Measurements from ENCODE around the gene AFF3.
A peak's percentile ranks its signal among the peaks of the same experiment; 100 is the strongest.
"Not testable (repeated sequence)": the region's sequence is repeated elsewhere in the genome, so short reads cannot be mapped to it uniquely, and the experiment has no call there.

The AFF3 gene

DNA sequence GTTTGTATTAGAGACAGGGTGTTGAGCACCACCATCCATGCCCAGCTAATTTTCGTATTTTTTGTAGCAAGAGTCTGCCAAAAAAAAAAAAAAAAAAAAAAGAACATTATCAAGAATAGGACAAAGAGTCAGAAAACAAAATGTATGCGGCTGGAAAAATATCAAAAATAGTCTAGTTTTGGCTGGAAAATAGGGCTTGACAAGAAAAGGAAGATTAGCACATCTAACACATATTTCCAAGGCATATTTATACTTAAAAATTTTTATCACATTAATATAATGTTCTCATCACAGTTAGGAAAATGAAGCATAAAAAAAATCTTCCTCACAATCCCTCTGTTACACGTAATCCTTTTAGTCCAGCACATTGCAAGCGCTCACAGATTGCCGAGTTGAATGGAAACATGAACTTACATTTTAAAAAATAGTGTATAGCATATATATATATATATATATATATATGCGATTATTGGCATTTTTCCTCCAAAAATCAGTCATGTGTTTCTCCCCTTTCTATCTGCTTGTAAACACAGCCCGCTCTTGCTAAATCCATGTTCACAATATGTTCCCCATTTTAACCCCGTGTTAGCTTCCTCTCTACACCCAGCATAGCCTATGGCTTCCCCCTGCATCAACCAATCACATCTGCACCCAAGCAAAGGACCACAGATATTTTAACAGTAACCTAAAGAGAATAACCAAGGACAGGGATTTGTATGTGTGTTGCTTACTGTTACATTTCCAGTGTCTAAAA is 183.0 kb downstream of the AFF3 start:
- no peak for DNase-seq

DNA sequence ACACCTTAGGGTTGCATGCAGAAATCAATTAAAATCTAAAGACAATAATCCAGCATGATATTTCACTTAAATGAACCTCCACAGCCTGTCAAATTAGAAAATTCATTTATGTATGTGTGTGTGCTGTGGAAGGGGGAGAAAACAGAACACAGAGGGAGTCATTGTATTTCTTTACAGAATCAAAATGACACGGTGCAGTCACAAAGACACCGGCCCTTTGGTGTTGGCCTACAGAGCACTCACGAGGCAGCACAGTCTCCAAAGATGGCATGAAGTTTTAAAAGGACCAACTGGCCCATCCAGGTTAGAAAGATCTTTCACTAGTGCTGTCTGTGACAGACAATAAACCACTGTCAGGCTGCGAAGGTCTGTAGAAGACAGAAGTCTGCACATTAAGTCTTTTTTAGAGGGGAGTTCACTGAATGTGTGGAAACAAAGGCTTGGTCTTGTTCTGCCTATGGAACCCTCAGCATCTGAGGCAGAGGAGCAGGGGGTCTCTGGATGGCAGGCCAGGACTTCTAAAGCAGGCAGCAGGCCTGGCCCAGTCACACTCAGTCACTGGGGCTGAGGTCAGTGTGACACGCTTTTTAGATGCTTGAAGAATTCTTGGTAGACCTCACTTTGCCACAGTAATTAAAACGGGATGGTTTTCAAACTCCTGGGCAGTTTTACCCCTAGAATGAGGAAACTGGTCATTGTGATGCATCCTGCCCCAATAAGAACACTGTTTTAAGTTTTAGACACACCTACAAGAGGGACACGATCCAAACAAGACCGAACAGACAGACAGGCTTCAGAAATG is 184.9 kb downstream of the AFF3 start:
- no peak for DNase-seq

DNA sequence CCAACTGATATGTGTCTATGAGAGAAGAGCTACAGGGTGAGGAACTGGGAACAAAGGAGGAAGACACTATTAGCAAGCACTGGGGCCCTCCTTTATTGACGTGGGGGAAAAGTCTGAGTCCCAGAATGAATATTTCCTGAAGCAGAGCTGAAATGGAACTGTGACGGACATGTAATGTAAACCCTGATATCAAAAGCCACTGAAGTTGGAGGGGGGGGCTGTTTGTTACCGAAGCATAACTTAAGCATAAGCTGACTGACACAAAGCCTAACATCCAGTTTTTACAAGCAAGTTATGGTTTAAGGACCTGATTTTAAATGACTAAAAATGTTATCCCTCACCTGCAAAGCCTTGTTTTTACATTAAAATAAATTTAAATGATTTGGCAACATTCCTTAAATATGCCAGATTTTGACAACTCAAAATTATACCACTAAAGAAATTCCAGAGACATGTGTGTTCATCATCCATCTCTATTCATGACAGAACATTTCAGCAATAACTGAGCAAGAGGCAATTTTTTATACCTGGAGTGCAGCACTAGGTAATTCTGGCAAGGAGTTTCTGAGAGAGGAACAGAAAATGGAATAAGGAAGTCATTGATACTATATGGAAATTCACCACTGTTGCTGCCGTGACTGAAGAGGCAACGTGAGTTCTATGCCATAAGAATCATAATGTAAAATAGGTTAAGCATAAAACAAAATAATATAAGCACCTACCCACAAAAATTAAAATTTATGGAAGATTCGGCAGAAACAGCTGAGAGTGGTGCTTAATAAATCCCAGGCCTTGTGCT is 186.0 kb downstream of the AFF3 start:
- DNase-seq = no peak

DNA sequence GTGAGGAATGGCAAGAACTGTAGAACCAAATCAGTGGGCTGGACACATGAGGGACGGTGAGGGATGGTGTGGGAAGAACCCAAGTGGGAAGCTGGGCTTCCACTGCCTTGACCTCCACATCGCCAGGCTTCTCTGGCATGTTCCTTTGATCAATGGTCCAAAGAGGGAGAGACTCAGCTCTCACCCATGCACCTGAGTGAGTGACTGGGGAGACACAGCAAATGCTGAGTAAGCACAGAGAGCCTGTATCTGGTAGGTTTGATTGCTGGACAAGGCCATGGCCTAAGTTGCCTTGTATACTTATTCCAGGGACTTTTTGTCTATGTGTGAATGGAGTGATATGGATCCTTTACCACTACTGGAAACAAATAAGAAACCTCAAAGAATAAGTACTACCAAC is 188.6 kb downstream of the AFF3 start:
- no peak for DNase-seq

DNA sequence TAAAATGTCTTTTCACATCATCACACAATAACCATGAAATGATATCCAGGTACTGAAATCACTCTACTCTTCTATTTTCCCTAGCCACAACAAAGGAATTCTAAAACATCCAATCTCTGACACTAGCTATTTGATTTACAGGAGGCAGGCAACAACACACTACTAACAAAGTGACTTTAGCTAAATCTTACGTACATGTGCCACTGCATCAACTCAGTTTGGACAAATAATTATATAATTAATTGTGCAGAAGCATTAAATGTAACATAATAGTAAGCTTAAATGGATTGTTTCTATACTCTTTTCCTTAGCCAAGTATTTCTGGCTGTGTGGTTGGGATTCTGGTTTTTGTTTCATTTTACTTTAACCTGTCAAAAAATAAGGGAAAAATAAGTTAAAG is 192.4 kb downstream of the AFF3 start:
- DNase-seq = no peak

DNA sequence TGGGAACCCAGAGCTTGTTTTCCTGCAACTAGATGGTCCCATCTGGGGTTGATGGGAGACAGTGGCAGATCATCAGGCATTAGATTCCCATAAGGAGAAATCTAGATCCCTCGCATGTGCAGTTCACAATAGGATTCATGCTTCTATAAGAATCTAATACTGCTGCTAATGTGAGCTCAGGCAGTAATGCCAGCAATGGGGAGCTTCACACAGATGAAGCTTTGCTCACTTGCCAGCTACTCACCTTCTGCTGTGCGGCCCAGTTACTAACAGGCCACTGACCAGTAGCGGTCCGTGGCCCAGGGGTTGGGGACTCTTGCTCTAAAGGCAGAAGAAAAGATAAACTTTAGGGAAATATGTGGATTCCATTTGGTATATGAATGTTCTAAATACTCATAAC is 192.9 kb downstream of the AFF3 start:
- no peak for DNase-seq

DNA sequence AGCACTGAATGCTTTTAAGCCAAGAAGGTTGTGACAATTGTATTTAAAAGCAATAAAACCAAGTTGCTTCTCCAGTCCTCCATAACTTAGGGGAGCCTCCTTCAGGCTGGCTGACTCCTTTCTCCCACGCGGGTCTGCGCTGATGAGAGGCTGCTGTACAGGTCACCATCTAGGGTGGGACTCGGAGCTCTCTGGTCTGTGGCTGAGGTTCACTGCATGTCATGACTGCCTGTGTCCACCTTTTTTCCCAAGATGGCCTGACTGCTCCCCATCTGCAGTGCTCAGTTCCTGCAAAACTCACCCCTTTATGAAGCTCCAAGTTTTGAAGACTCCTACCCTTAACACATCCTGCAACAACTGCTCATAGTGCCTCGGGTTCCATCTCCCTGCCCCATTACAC is 194.4 kb downstream of the AFF3 start:
- no peak for DNase-seq

DNA sequence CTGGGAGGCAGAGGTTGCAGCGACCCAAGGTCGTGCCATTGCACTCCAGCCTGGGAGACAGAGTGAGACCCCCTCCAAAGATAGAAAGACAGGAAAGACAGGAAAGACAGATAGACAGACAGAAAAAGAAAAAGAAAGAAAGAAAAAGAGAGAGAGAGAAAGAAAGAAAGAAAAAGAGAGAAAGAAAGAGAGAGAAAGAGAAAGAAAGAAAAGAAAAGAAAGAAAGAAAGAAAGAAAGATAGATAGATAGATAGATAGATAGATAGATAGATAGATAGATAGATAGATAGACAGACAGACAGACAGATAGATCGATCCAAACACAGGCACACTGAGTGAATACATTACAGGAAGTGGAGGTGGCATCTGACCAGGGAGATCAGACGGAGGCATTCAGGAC is 195.0 kb downstream of the AFF3 start:
- not testable (repeated sequence) for DNase-seq

DNA sequence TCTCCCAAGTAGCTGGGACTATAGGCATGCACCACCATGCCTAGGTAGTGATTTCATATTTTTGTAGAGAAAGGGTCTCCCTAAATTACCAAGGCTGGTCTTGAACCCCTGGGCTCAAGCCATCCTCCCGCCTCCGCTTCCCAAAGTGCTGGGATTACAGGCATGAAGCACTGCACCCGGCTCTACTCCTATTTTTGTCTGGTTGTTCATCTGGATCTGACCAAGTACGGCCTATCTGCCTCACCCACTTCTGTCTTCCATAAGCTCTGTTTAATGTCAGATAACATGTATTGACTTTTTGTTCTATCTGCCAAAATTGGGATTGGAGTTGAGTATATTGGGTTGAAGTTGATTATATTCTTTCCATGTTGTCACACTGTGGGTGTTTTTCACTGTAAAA is 198.4 kb downstream of the AFF3 start:
- DNase-seq = no peak

DNA sequence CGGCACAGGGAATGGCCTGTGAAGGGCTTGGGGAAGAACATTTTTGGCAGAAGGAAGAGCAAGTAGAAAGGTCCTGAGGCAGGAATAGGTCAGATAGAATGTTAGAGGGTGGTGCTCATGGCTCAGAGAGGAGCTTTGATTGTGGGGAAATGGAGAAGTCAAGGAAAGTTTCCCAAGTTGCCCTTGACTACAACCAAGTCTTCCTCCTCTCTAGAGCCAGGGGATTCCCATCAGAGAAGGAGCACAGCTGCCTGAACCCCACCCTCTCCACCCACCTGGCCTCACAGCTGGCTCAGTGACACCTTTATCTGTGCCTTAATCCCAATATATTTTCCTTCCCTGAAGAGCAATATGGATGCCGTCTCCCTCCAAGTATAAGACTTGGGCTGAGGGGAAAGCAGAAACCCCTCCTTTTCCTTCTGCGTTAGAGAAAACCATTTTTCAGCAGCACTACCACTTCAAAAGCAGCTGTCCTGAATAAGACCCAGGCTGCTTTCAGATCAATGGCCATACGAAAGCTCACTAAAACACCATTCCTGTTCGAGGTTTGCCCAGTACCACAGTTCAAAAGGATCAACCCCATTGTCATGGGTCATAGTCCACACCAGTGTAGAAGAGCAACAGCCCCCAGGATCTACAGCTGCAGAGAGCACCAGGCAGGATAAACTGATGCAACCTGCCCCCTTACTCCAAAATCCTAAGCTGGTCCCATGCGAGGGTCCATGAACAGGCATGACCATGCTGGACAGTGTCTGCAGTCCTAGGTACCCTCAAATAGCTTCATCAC is 199.6 kb downstream of the AFF3 start:
- DNase-seq = no peak

DNA sequence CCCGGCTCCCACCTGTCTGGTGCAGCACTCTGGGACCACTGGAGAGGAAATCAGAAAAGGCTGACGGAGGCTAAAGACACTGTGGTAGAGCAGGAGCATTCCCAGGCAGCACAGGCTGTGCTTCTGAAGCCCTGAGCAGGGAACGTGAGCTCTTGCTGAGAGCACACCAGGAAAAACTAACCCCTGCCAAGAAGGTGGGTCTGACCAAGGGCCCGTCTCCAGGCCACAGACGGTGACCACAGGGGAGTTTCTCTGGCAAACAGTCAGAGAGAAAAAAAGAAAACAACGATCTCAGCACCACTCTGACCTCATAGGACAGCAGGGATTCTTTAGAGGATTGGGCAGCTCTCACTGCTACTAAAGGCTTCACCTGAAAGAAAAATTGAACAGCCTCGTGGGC is 201.4 kb downstream of the AFF3 start:
- peak; percentile 73 for DNase-seq

DNA sequence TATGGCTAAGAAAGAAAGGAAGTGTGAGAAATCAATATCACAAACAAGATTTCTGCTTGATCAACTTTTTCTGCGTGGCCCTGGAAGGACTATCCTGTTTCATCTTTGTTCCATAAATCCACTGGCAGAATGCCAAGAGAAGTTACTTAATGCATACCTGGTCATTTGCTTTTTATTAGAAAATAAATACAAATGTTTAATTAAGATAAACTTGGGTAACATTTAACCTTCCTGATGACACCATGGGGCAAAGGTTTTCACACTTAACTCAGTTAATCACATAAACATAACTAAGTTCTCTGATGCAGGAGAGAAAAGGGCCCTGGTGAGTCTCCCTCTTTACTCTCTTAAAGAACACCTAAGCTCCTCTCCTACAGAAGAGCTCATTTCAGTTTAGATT is 203.3 kb downstream of the AFF3 start:
- DNase-seq = peak; percentile 31

DNA sequence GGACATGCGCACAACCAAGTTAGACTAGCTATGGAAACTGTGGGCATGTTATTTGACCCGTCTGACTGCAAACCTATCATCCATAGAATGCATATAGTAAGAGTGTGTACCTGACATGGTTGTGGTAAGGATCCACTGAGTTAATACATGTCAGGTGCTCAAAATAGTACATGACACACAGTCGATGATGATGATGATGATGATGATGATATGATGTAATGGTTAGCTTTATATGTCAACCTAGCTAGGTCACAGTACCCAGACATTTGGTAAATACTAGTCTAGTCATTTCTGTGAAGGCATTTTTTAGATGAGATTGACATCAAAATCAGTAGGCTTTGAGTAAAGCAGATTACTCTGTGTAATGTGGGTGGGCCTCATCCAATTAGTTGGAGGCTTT is 204.1 kb downstream of the AFF3 start:
- no peak for DNase-seq

DNA sequence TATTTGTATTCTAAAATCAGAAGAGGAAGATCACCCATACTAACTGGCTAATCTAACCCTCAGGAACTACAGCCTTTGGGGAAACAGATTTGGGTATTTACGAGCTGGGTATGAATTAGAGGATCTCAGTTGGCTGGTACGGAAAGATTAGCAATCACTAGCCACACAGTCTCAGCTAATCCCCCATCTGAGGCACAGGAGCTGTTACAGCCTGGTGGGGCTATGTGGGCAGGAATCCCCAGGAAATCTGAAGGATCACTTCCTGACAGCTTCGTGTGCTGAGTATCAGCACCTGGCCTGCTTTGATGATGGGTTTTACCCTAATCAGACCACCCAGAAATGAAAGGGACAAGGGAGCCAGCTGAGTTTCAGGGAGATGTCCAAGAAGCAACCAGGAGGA is 206.3 kb downstream of the AFF3 start:
- DNase-seq = no peak

DNA sequence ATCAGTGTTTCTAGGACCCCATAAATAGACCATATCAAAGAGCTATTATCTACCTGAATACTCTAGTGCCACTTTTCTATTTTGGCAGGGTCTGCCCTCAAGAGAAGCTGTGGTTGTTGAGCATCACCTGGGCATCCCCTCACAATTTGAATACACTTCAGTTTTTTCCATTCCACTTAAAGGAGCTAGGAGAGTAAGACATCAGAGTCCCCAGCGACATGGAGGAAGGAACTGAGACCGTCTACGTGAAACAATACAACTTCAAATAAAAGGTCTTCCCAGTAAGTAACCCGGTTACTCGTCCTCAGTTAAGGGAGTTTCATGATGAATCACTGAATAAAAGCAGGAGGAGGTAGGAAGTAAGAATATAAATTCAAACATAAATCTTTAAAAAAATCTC is 206.7 kb downstream of the AFF3 start:
- no peak for DNase-seq

DNA sequence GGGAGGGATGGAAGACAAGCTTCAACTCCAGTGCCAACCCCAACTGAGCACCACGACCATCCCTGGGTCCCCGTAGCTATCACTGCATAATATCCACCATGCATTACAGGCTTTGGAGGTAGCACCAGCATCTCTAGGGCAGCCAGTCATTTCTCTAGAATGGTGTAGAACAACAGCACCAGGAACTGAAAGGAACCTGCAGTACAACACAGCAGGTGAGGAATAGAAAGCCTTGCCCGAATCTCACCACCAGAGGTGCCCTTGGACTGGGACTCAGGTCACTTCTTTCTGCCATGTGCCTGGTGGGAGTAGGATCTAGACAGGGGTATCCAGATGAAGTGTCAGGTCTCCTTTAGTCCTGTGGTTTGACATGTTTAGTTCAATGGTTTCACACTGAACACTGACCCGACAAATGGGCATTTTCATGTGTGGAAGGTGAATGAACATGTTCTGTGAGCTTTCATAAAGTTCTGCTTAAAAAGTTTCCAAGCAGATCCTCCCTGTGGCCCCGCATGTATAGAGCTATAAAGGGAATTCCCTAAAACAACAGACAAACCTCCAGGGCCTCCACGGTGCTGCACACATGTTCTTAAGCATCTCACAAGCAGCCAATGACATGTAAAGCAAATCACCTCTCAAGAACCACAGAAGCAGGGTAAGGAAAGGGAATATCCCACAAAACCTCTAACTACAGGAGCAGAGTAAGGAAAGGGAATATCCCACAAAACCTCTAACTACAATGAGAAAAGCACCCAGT is 208.3 kb downstream of the AFF3 start:
- DNase-seq = no peak

DNA sequence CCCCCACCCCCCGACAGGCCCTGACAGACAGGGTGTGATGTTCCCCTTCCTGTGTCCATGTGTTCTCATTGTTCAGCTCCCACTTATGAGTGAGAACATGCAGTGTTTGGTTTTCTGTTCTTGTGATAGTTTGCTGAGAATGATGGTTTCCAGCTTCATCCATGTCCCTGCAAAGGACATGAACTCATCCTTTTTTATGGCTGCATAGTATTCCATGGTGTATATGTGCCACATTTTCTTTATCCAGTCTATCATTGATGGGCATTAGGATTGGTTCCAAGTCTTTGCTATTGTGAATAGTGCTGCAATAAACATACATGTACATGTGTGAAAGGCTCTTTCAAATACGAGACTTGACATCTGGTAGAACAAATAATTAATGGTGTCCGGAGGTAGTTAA is 208.9 kb downstream of the AFF3 start:
- DNase-seq = not testable (repeated sequence)

DNA sequence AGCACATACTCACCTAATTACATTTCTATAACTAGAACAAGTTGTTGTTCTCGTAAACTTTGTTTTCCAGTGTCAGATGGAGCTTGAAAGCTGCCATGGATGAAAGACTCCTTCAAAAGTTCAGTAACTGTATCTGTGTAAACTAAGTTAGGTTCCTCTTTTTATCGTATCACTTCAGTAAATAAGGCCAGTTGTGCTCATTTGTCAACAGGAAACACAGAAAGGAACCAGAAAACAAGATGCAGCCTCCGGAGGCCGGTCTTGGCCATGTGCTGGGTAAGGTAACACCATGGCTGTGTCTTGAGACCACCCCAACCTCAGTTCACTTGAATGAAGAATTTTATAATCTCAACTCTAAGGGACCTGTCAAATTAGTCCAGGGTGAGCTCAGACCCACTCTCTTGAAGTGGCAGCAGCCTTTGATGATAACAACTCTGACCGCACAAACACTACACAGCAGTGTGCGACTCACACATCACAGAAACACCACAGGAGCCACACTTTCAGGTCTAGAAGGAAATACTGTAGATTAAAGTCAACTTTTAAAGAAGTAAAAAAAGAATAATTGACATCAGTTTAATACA is 213.8 kb downstream of the AFF3 start:
- no peak for DNase-seq

DNA sequence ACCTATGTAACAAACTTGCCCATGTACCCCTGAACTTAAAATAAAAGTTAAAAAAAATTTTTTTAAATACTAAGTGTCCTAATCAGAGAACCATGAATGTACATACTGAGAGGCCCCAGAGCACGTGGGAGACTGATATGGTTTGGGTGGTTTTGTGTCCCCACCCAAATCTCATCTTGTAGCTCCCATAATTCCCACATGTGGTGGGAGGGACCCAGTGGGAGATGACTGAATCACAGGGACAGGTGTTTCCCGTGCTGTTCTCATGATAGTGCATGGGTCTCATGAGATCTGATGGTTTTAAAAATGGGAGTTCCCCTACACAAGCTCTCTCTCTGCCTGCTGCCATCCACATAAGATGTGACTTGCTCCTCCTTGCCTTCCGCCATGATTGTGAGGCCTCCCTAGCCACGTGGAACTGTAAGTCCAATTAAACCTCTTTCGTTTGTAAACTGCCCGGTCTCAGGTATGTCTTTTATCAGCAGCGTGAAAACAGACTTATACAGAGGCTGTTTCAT is 214.6 kb downstream of the AFF3 start:
- not testable (repeated sequence) for DNase-seq

DNA sequence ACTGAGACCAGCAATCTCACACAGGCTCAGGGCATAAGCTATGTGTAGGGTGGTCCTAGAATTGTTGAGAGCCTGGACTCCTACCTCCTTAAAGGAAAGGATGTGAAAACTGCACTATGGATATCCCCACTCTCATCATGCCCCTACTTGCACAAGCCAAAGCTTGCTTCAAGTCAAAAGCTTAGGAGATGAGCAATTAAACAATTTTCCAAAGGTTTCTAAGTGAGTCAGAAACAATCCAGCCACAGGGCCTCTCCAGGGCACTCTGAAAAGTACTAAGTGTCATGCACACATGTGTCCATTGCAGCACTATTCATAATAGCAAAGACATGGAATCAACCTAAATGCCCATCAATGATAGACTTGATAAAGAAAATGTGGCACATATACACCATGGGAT is 215.4 kb downstream of the AFF3 start:
- DNase-seq = no peak

DNA sequence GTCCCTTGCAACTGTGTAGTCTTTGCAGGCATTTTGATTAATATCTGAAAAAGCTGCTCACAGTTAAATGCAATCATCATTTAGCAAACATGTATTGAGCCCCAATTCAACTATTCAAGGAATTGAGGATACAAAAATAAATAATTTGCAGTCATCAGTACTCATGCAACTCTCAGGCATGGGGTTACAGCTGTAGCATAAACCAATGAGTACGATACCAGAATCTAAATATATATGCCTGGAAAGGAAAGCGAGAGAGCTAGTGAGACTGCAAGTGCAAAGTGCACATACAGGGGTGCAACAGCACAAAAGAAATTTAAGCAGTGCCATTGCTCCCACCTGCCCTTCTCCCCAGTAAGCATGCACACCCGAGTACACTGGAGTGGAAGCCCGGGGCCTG is 216.4 kb downstream of the AFF3 start:
- no peak for DNase-seq

DNA sequence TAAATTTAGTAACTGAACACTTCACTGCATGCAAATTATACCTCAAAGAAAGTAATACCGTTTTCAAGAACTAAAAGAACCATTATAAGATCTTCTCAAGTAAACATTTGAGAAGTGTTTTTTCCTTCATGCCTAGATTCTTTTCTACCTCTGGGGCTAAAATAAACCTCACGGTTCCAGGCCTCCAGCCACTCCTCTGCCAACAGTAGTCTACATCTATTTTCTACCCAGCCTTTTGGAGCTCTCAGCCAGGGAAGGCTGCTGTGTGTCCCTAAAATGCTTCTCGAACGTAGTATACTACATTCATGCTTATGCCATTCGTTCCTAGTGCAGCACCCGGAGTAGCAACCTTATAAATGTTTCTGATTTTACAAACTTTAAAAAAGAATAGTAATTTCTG is 219.7 kb downstream of the AFF3 start:
- DNase-seq = no peak

Measured in NCI-H69 (cell line).